Measurements from ENCODE around the gene COTL1. TPM values are rescaled to one million over a fixed set of nuclear protein-coding genes. Genes with fewer than 3 reads are reported as not detected.
"Not testable (repeated sequence)": the region's sequence is repeated elsewhere in the genome, so short reads cannot be mapped to it uniquely, and the experiment has no call there.

The COTL1 gene
- total and polyA plus RNA-seq, 9 donors: 13.8 to 46.4 (median 29.3) TPM

DNA sequence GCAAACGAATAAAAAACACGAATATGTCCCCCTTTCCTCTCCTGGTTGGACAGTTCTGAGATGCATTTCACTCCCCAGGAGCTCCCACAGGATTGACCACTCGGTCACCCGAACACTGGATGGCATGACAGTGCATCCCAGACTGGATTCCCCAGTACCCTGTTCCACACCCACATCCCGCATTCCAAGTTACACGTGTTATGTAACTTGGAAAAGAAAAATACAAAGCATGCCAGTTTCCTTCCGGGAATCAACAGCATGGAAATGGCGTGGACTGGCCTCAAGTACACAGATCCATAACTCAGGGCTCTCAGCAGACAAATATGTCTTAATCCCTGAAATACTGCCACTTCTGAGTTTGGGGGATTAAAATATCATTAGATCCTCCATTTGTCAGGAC is 17.8 kb upstream of the COTL1 start:
- Histone ChIP-seq H3K4me1 (ENCODE audit: insufficient read depth) (peaks cover 12% of the 10 kb centered on the region), H3K9me3 (no peaks in the 10 kb centered on the region), H3K36me3 (no peaks in the 10 kb centered on the region), H3K27ac (peak overlapping the region in 1 of 2 donors; percentile 10), H3K4me3 (no peak overlapping the region), H3K27me3 (no peaks in the 10 kb centered on the region)
- intact Hi-C loops (cut with DNase I): no loop called here
- no peak for TF ChIP-seq EP300 (IDR thresholded peaks at IDR 0.05)
- TF ChIP-seq, protein P1, sequence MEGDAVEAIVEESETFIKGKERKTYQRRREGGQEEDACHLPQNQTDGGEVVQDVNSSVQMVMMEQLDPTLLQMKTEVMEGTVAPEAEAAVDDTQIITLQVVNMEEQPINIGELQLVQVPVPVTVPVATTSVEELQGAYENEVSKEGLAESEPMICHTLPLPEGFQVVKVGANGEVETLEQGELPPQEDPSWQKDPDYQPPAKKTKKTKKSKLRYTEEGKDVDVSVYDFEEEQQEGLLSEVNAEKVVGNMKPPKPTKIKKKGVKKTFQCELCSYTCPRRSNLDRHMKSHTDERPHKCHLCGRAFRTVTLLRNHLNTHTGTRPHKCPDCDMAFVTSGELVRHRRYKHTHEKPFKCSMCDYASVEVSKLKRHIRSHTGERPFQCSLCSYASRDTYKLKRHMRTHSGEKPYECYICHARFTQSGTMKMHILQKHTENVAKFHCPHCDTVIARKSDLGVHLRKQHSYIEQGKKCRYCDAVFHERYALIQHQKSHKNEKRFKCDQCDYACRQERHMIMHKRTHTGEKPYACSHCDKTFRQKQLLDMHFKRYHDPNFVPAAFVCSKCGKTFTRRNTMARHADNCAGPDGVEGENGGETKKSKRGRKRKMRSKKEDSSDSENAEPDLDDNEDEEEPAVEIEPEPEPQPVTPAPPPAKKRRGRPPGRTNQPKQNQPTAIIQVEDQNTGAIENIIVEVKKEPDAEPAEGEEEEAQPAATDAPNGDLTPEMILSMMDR (IDR thresholded peaks at IDR 0.05): no peak
- no peak for TF ChIP-seq POLR2A (IDR thresholded peaks at IDR 0.05)
- no peak for DNase-seq
- WGBS, 3 donors: 45 to 56% (median 47%) methylated on average over 8 of the region's 8 CpGs

- 3 to 13% (median 5%) methylated on average over 9 of the region's 9 CpGs for WGBS, 3 donors
- no peaks in the 10 kb centered on the region for H3K27me3 ChIP-seq
- no peak overlapping the region for H3K4me3 ChIP-seq
- DNase-seq: peak; percentile 92 to 97 (median 96)
- intact Hi-C loops (cut with DNase I): loop anchor here in 1 of 4 donors (1.0 kb wide), 1 partner anchor 10 kb away; no protein-coding TSS in a partner anchor
- TF ChIP-seq POLR2A (IDR thresholded peaks at IDR 0.05) (no peak), EP300 (IDR thresholded peaks at IDR 0.05) (no peak)
- TF ChIP-seq, protein P1 (IDR thresholded peaks at IDR 0.05): no peak
- no peaks in the 10 kb centered on the region for H3K9me3 ChIP-seq
- H3K27ac ChIP-seq: peak overlapping the region in 1 of 2 donors; percentile 64
- H3K36me3 ChIP-seq: no peaks in the 10 kb centered on the region
- peaks cover 12% of the 10 kb centered on the region for H3K4me1 ChIP-seq (ENCODE audit: insufficient read depth)
These were observed 15.7 kb upstream of the COTL1 start for GRCh38 chr16:84633622-84634021.

- WGBS, 3 donors: 83 to 88% (median 86%) methylated on average over 7 of the region's 7 CpGs
- not testable (repeated sequence) for DNase-seq, H3K36me3 ChIP-seq, H3K27me3 ChIP-seq, H3K9me3 ChIP-seq, H3K4me3 ChIP-seq
- intact Hi-C loops (cut with DNase I): loop anchor here in 1 of 4 donors (1.0 kb wide), 1 partner anchor 10 kb away; no protein-coding TSS in a partner anchor
- Histone ChIP-seq H3K4me1 (ENCODE audit: insufficient read depth) (peaks cover 12% of the 10 kb centered on the region), H3K27ac (peak overlapping the region in 1 of 2 donors; percentile 64)
These were observed 15.0 kb upstream of the COTL1 start for GRCh38 chr16:84632862-84633261.

DNA sequence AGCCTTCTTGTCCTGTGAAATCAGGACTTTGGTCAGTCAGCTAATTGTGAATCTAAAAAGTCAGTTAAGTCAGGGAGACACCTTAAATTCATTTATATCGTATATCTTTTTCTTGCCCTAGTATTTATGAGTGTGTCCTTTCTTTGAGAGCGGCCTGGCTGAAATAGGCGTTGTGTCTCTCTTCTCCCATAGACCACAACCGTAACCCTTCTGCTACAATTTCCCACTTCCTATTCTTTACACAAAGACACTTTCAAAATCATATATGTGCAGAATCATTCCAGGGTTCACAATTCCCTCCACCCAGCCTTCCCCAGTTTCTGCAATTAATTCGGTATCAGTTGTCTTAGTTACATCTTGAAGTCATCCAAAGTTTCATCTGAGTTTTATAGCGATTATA is 14.0 kb upstream of the COTL1 start:
- intact Hi-C loops (cut with DNase I): no loop called here
- no peak overlapping the region for H3K27ac ChIP-seq
- DNase-seq: no peak
- 83 to 88% (median 85%) methylated on average over 6 of the region's 6 CpGs for WGBS, 3 donors
- no peak overlapping the region for H3K4me3 ChIP-seq
- peaks cover 12% of the 10 kb centered on the region for H3K4me1 ChIP-seq (ENCODE audit: insufficient read depth)
- H3K36me3 ChIP-seq: no peaks in the 10 kb centered on the region
- TF ChIP-seq, protein P1 (IDR thresholded peaks at IDR 0.05): no peak
- no peak for TF ChIP-seq EP300 (IDR thresholded peaks at IDR 0.05)
- TF ChIP-seq POLR2A (IDR thresholded peaks at IDR 0.05): no peak
- H3K27me3 ChIP-seq: no peaks in the 10 kb centered on the region
- H3K9me3 ChIP-seq: no peaks in the 10 kb centered on the region

DNA sequence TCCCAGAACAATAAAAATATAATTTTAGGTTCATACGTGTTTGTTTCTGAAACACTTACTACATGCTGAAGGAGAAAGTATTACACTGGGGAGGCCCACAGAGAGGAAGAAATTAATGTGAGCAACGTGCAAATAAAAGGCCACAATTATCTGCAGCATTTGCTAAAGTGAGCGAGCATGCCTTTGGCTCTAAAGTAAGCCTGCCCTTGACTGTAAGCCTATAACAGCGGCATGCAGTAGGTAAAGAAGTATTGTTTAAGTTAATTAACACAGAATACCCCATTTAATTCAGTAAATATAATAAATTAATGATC is 13.2 kb upstream of the COTL1 start:
- H3K4me1 ChIP-seq (ENCODE audit: insufficient read depth): peaks cover 12% of the 10 kb centered on the region
- H3K9me3 ChIP-seq: no peaks in the 10 kb centered on the region
- intact Hi-C loops (cut with DNase I): no loop called here
- WGBS, 3 donors: 86 to 89% (median 88%) methylated on average over 4 of the region's 4 CpGs
- TF ChIP-seq EP300 (IDR thresholded peaks at IDR 0.05) (no peak), POLR2A (IDR thresholded peaks at IDR 0.05) (no peak)
- TF ChIP-seq, protein P1 (IDR thresholded peaks at IDR 0.05): no peak
- no peak overlapping the region for H3K27ac ChIP-seq
- no peak for DNase-seq
- no peak overlapping the region for H3K4me3 ChIP-seq
- H3K36me3 ChIP-seq: no peaks in the 10 kb centered on the region
- no peaks in the 10 kb centered on the region for H3K27me3 ChIP-seq

Data from ovary (tissue), 9 donors.